Bronchial epithelial cell (primary cell): Measurements from ENCODE around the gene SEMA3C. TPM values are rescaled to one million over a fixed set of nuclear protein-coding genes. Genes with fewer than 3 reads are reported as not detected.

Source experiments
- DNase-seq: peaks from one replicate; pipeline ENCODE4 v3.0.0-alpha.2; 2010; ENCODE audit warnings: low read depth
- FAIRE-seq: peaks from 2 replicates; lab custom pipeline; 2011; peaks lifted over from hg19 to GRCh38; lab: Jason Lieb, UNC
- H3K27me3 ChIP-seq: 2 replicates; pipeline ENCODE4 v1.5.1; 2011; ENCODE audit warnings: low read length; ENCODE audit not compliant: control insufficient read depth, insufficient read depth
- H3K36me3 ChIP-seq: 2 replicates; pipeline ENCODE4 v1.5.1; 2011; ENCODE audit warnings: low read length; ENCODE audit not compliant: control insufficient read depth, insufficient read depth
- H3K4me3 ChIP-seq: 2 replicates; pipeline ENCODE4 v1.5.1; 2011; ENCODE audit warnings: mild to moderate bottlenecking, low read depth, low read length, control low read depth
- CTCF ChIP-seq: IDR thresholded peaks from 2 replicates; pipeline ENCODE4 v1.5.1; 2011; ENCODE audit warnings: mild to moderate bottlenecking, moderate library complexity, low read length, control low read depth, inconsistent platforms; ENCODE audit not compliant: insufficient read depth, severe bottlenecking
- total RNA-seq: library from RNA; depleted of rRNA; stranded (reverse); fragments of >200 nt; gene quantifications from 2 replicates; pipeline ENCODE4 v1.2.1, GENCODE V29; 2014

Gene SEMA3C
- total RNA-seq, 1 donor from 2014 or later = 178 TPM

- Histone ChIP-seq H3K27me3 (no peaks in the 10 kb centered on the region), H3K4me3 (no peak overlapping the region), H3K36me3 (no peaks in the 10 kb centered on the region)
- no peak for FAIRE-seq
- no peak for DNase-seq
- TF ChIP-seq CTCF = no peak
Observed at GRCh38 chr7:80708123-80708522, 210.7 kb downstream of the SEMA3C start.

- no peak for TF ChIP-seq CTCF
- Histone ChIP-seq H3K4me3 (no peak overlapping the region), H3K36me3 (no peaks in the 10 kb centered on the region), H3K27me3 (no peaks in the 10 kb centered on the region)
- DNase-seq (peak; percentile 15), FAIRE-seq (no peak)
Observed at GRCh38 chr7:80707318-80707717, 211.5 kb downstream of the SEMA3C start.

GRCh38 chr7:80705130-80705781, 213.6 kb downstream of the SEMA3C start:
- TF ChIP-seq CTCF = no peak
- DNase-seq (no peak), FAIRE-seq (no peak)
- H3K4me3 ChIP-seq = no peak overlapping the region
- H3K36me3 ChIP-seq = no peaks in the 10 kb centered on the region
- no peaks in the 10 kb centered on the region for H3K27me3 ChIP-seq

GRCh38 chr7:80703272-80703671, 215.6 kb downstream of the SEMA3C start:
- Histone ChIP-seq H3K27me3 (no peaks in the 10 kb centered on the region), H3K36me3 (no peaks in the 10 kb centered on the region), H3K4me3 (no peak overlapping the region)
- no peak for DNase-seq
- no peak for FAIRE-seq
- TF ChIP-seq CTCF = no peak

- FAIRE-seq = no peak
- Histone ChIP-seq H3K4me3 (no peak overlapping the region), H3K27me3 (no peaks in the 10 kb centered on the region), H3K36me3 (no peaks in the 10 kb centered on the region)
- TF ChIP-seq CTCF = no peak
- DNase-seq = no peak
Observed at GRCh38 chr7:80699721-80700256, 219.1 kb downstream of the SEMA3C start.
